Transverse colon (tissue), 4 donors: ENCODE measurements around the gene CACNA1S.

Source experiments
- CTCF ChIP-seq, 5 experiments: fragments of 200-600 bp in 3 of 5; fragments of 450-650 bp in 2 of 5; sonication (generic) in 3 of 5; IDR thresholded peaks; 1 replicate in 2 of 5; 2 replicates in 3 of 5; pipeline ENCODE4 v1.5.1; 2016 to 2017; ENCODE audit warnings: antibody characterized with exemption in 5 of 5, inconsistent platforms in 3 of 5, mild to moderate bottlenecking in 2 of 5, moderate library complexity in 1 of 5
- POLR2A ChIP-seq: fragments of 450-650 bp; IDR thresholded peaks from one replicate; pipeline ENCODE4 v1.6.1; 2016; ENCODE audit warnings: antibody characterized with exemption, mild to moderate bottlenecking, moderate library complexity
- POLR2AphosphoS5 ChIP-seq, 3 donors: sonication (generic); formaldehyde crosslinking; IDR thresholded peaks; one replicate each; pipeline ENCODE4 v1.6.1; 2016; ENCODE audit warnings: antibody characterized with exemption in 3 of 3

GRCh38 chr1:201092738-201093137 lies 19.5 kb downstream of the CACNA1S start:
- TF ChIP-seq CTCF (IDR thresholded peaks at IDR 0.05), result no peak
- no peak for TF ChIP-seq POLR2A
- no peak for TF ChIP-seq POLR2AphosphoS5 (IDR thresholded peaks at IDR 0.05)
